HG03060 (cell line): ENCODE results near the gene BANK1.
A peak's percentile ranks its signal among the peaks of the same experiment; 100 is the strongest.

Experiments used
- ATAC-seq: cut with Tn5 transposase; IDR thresholded peaks from one replicate; pipeline ENCODE4 v1.9.1; 2021; ENCODE audit warnings: low read depth, moderate number of reproducible peaks; ENCODE audit not compliant: unreplicated experiment

The BANK1 gene

GRCh38 chr4:101993842-101994775 lies 203.6 kb downstream of the BANK1 start:
- no peak for ATAC-seq

GRCh38 chr4:102007959-102008425 lies 217.5 kb downstream of the BANK1 start:
- ATAC-seq: peak; percentile 98

DNA sequence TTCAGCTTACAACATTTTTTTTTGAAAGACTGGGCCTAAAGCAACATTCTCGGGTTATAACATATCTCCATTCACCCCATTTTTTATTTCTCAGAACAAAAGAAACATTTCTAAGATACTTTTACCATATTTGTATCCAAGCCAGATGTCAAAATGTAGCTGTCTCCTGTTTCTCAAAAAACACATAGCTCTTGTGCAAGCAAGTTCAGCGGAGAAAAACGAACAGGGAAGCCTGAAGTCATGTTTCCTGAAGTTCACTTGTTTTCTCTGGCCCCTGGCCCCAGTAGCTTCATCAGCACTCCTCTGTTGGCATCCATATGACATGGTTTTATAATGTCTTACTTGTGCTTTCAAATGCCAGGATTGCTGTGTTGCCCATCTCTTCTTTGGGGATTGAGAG lies 218.2 kb downstream of the BANK1 start:
- ATAC-seq: no peak

DNA sequence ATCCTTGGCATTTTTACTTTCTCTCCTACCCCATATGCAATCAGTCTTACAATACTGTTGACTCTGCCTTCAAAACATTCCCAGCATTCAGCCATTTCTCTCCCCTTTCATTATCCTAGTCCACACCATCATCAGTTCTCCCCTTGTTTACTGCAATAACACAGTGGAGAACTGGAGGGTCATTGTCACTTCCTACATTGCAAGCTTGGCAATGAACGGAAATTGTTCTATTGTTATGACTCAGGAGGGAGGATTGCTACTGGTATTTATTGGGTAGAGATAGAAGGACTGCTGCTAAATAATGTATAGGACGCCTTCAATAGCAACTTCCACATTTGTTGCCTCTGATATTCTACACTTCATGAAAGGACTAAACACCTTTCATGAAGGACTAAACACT lies 231.8 kb downstream of the BANK1 start:
- no peak for ATAC-seq

GRCh38 chr4:102027961-102028360 lies 237.4 kb downstream of the BANK1 start:
- no peak for ATAC-seq

- no peak for ATAC-seq
Observed at GRCh38 chr4:102031406-102031805, 240.9 kb downstream of the BANK1 start.

GRCh38 chr4:102036016-102036415 lies 245.5 kb downstream of the BANK1 start:
- ATAC-seq: no peak

DNA sequence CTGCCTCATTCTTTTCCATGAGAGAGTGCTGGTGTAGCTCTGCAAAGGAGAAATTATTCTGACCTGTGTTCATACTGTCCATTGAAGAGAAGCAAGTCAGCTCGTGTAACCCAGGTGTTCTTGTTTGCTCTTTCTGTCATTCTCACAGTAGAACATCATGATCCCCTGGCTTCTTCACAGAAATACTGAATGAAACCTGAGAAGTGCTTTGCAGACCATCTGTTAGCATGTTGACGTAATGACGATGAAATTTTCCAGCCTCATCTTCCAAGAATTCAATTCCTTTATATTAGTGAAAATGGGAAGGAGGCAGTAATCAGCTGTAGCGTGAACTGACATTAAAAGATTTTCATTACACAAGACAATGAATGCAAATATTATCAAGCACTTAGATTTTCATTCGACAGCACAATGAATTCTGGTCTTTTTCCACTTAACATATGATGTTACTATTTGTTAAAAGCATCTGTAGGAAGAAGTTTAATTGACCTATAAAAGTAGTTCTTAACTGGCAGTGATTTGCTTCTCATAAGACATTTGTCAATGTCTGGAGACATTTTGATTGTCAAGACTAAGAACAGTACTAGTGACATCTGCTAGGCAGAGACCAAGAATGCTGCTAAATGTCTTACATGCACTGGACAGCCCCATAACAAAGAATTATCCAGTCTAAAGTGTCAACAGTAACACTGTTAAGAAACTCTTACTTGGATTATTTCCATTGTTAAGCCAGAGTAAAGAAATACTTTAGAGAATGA lies 246.3 kb downstream of the BANK1 start:
- ATAC-seq: no peak

DNA sequence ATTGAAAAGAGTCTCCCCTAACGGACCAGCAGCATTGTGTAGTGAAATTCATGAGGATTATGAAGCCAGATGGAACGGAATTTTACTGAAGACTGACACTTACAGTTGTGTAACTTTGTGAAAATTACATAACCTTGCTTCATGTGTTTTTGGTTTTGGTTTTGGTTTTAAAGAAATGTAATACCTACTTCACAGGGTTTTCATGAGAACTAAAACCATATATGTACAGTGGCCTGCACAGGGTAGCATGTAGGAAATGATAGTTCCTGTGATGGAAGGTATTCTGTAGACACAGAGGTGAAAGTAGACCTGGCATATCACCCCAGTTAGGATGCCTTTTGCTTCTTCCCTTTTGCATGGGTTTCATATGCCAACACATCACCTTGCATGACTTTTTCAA lies 247.0 kb downstream of the BANK1 start:
- ATAC-seq: no peak

- ATAC-seq: no peak
Observed at GRCh38 chr4:102042871-102043802, 252.6 kb downstream of the BANK1 start.

DNA sequence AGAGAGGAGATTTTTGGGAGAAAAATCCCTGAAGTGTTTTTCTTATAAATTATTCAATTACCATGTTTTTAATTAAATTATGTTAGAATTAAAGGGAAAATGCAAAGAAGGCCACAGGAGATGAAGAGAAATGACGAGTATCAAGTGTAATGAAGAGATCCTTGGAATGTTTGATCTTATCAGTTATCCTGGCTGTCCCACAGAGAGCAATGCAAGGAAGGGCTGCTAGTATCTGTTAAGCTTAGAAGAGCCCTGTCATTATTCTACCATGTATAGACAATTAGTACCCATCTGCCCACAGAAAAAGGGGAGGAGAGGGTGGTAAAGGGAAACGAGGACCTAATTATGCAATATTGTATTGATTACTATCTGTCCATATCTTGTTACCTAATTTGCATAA lies 257.1 kb downstream of the BANK1 start:
- ATAC-seq: no peak

DNA sequence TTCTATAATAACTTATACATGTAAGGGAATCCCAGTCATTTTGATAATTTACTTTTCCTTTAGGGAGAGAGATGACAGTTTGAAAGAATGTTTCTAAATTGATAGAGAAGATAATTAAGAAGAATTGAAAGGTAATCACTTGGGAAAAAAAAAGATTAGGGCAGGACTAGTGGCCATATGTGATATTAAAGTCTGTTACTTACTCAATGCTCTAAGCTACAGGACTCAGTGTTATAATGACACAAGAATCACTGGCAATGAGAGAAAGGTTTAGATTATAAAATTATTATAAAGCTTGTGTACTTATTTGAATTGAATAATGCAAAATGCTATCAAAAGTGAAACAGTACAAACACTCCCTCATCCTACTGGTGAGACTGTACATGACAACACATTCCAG lies 265.3 kb downstream of the BANK1 start:
- ATAC-seq: no peak

DNA sequence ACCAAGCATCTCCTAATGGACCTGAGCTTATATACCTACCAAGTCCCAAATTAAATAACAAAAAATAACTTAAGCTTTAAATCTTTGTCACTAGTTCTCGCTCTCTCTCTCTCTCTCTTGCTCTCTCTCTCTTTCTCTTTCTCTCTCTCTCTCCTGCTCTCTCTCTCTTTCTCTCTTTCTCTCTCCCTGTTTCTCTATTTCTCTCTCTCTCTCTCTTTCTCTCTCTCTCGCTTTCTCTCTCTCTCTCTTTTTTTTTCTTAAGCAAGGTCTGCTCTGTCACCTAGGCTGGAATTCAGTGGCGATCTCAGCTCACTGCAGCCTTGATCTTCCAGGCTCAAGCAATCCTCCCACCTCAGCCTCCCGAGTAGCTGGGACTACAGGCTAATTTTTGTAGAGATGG lies 266.6 kb downstream of the BANK1 start:
- ATAC-seq: no peak

- ATAC-seq: peak; percentile 79
Observed at GRCh38 chr4:102061133-102061532, 270.6 kb downstream of the BANK1 start.

DNA sequence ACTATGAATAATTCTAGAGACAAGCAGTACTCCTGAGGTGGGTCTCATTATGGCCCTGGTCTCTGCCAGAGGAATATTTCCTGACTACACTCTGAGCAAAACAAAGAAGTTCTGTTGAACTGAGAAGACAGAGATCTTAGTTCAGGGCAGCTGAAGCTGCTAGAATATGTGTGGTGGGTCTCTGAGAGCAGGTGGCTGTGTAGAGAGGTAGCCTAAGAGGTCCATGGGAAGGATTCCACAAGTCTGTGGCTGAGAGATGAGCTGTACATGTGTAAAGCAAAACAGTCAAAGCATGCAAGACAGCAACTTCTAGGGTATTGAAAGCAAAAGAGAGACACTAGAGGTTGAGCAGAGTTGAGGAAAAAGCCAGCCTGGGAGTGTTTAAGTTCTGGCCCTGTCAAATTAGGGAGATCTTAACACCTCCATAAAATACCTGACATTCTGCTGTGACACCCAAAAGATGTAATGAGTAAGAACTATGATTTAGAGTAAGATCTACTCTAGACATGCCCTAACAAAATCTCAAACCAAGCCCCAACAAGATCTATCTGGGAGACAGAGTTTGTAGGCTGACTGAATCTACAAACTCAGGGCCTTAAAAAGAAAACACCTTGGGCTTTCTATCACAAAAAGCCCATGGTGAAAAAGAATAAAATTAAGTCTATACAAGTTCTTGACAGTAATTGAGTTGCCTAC lies 274.4 kb downstream of the BANK1 start:
- no peak for ATAC-seq

DNA sequence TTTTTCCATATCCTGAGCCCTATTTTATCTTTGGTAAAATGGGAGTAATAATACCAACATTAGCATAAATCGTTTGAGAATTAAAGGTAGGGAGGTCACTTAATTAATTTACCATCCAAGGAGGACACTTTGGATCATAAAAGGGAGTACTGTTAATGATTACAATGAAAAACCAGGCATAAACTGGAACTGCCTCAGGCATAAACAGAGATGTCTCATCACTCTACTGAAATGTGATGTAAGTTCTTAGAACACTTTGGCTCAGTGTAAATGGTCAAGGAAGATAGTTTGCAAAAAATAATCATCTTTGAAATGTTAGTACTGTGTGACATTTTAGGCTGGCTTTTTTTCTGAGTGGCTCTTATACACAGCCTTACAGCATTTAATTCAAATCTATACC lies 286.1 kb downstream of the BANK1 start:
- ATAC-seq: no peak

- no peak for ATAC-seq
Observed at GRCh38 chr4:102080184-102080583, 289.7 kb downstream of the BANK1 start.

GRCh38 chr4:102089850-102090621 lies 299.5 kb downstream of the BANK1 start:
- ATAC-seq: no peak

DNA sequence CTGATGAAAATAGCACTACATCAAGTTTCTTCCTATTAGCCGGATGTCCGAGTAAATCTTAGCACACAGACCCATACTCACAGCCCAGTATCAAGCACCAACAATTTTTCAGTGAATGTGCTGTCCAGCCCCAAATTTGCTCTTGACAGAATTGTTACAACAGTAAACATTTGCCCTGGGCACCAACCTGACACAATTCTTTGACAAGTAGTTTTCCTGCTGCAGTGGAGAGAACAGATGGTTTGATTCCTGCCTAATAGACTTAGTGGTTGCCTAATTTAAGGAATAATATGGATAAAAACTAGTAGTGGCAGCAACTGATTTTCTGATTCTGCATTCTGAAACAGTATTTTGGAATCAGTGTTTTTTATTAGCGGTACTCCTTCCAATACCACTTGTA lies 301.1 kb downstream of the BANK1 start:
- ATAC-seq: no peak
